Stomach (tissue), 9 donors: ENCODE data around the gene DENND2D. TPM values are rescaled to one million over a fixed set of nuclear protein-coding genes. Genes with fewer than 3 reads are reported as not detected.

Experiments
- DNase-seq, 2 donors: peaks; one replicate each; pipeline versions ENCODE4 v3.0.0 to v3.0.0-alpha.2; 2013 to 2019
- H3K27ac ChIP-seq, 5 donors: fragments of 200-600 bp in 4 of 5; sonication (generic) in 4 of 5; one replicate each; pipeline ENCODE4 v1.5.1; 2013 to 2019; ENCODE audit warnings: mild to moderate bottlenecking in 1 of 5, moderate library complexity in 1 of 5
- H3K27me3 ChIP-seq, 3 donors: fragments of 200-600 bp; sonication (generic); one replicate each; pipeline ENCODE4 v1.5.1; 2017 to 2019; ENCODE audit warnings: mixed run types in 1 of 3
- H3K36me3 ChIP-seq, 4 donors: fragments of 200-600 bp; sonication (generic); 1 replicate in 3 of 4; 2 replicates in 1 of 4; pipeline ENCODE4 v1.5.1; 2016 to 2019
- H3K4me1 ChIP-seq, 4 donors: fragments of 200-600 bp; sonication (generic); one replicate each; pipeline ENCODE4 v1.5.1; 2016 to 2019
- H3K4me3 ChIP-seq, 4 donors: fragments of 200-600 bp; sonication (generic) in 3 of 4; one replicate each; pipeline ENCODE4 v1.5.1; 2016 to 2019; ENCODE audit warnings: mild to moderate bottlenecking in 1 of 4
- H3K9me3 ChIP-seq, 4 donors: fragments of 200-600 bp; sonication (generic); one replicate each; pipeline ENCODE4 v1.5.1; 2016 to 2019
- EP300 ChIP-seq: sonication (generic); formaldehyde crosslinking; IDR thresholded peaks from one replicate; pipeline ENCODE4 v1.6.1; 2017; ENCODE audit warnings: antibody characterized with exemption
- POLR2A ChIP-seq, 4 donors: fragments of 450-650 bp; IDR thresholded peaks; one replicate each; pipeline ENCODE4 v1.6.1; 2016; ENCODE audit warnings: antibody characterized with exemption in 4 of 4, control low read depth in 2 of 4, mild to moderate bottlenecking in 1 of 4, moderate library complexity in 1 of 4
- POLR2AphosphoS5 ChIP-seq, 3 donors: sonication (generic); formaldehyde crosslinking; IDR thresholded peaks; one replicate each; pipeline ENCODE4 v1.6.1; 2016; ENCODE audit warnings: antibody characterized with exemption in 3 of 3
- whole genome bisulfite sequencing, 5 donors: extraction: QIAGEN DNeasy Blood & Tissue Kit in 3 of 5; methylation state at CpG; one replicate each; pipeline versions ENCODE4 v1.1.5 to v1.1.7; 2013 to 2018; 5-methylcytosine and 5-hydroxymethylcytosine counted together
- intact Hi-C: fragments of 100-400 bp; cut with DNase I; formaldehyde crosslinking; loops from one replicate; pipeline ENCODE4 v1.15.1; 2023; ENCODE audit warnings: low total_unique reads
- polyA plus RNA-seq, 3 donors: library from polyadenylated mRNA; stranded (reverse); fragments of 200-250 nt; gene quantifications; one replicate each; pipeline ENCODE4 v1.2.3, GENCODE V29; 2013
- total RNA-seq, 5 donors: library from RNA; depleted of rRNA; stranded (reverse); fragments of >200 nt; gene quantifications; one replicate each; pipeline versions ENCODE4 v1.1.0 to v1.2.3, GENCODE V29; 2014 to 2016
- TF ChIP-seq, protein P1 (sequence below), 7 experiments: fragments of 450-650 bp in 4 of 7; fragments of 200-600 bp in 3 of 7; sonication (generic) in 3 of 7; IDR thresholded peaks; one replicate each; pipeline ENCODE4 v1.5.1; 2016 to 2019; ENCODE audit warnings: antibody characterized with exemption in 7 of 7, control low read depth in 2 of 7, mild to moderate bottlenecking in 1 of 7
- donor health status: healthy with polysubstance abuse.
- donor health status: Bipolar disorder and iron deficiency.
- donor health status: healthy.

DENND2D gene
- total and polyA plus RNA-seq, 8 donors: 24.6 to 121 (median 39.5) TPM

GRCh38 chr1:111225091-111225490, 24.6 kb upstream of the DENND2D start:
- DNase-seq: no peak
- H3K27ac ChIP-seq: peak overlapping the region in 2 of 5 donors; percentile 11 to 14
- H3K4me3 ChIP-seq: no peak overlapping the region
- H3K4me1 ChIP-seq: peaks cover 28 to 65% (median 31%) of the 10 kb centered on the region in 4 donors
- H3K27me3 ChIP-seq: no peaks in the 10 kb centered on the region
- H3K9me3 ChIP-seq: no peaks in the 10 kb centered on the region
- intact Hi-C loops: loop anchor here (10.0 kb wide), 1 partner anchor 110 kb away; no protein-coding TSS in a partner anchor
- H3K36me3 ChIP-seq: no peaks in the 10 kb centered on the region
- TF ChIP-seq POLR2A (IDR thresholded peaks at IDR 0.05) (no peak), EP300 (no peak), POLR2AphosphoS5 (IDR thresholded peaks at IDR 0.05) (no peak)
- TF ChIP-seq, protein P1, sequence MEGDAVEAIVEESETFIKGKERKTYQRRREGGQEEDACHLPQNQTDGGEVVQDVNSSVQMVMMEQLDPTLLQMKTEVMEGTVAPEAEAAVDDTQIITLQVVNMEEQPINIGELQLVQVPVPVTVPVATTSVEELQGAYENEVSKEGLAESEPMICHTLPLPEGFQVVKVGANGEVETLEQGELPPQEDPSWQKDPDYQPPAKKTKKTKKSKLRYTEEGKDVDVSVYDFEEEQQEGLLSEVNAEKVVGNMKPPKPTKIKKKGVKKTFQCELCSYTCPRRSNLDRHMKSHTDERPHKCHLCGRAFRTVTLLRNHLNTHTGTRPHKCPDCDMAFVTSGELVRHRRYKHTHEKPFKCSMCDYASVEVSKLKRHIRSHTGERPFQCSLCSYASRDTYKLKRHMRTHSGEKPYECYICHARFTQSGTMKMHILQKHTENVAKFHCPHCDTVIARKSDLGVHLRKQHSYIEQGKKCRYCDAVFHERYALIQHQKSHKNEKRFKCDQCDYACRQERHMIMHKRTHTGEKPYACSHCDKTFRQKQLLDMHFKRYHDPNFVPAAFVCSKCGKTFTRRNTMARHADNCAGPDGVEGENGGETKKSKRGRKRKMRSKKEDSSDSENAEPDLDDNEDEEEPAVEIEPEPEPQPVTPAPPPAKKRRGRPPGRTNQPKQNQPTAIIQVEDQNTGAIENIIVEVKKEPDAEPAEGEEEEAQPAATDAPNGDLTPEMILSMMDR (IDR thresholded peaks at IDR 0.05): no peak

DNA sequence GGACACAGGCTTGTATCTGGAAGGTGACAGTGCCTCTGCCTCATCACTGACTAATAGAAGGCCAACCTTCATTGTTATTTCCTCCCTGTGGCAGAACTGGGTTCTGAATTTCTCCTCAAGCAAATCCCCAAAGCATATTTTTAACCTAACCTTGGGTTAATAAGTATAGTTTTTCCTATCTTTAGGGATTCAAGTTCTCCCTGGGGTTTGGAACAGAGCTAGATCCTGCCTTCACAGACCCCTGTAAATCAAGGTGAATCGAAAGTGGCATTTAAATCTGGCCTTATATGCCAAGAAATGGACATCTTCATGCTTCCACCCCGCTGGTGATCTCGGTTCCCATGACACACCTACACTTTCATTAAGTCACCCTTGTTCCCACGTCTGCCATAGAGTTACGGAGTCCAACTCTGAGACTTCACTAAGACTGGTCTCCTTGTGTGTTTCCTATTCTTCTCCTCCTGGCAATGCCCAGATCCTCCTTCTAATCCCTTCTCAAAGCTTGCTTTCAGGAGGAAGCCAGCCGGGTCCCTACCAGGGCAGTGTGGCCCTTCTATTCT, 22.8 kb upstream of the DENND2D start:
- peaks cover 23 to 66% (median 27%) of the 10 kb centered on the region in 4 donors for H3K4me1 ChIP-seq
- peak overlapping the region in 2 of 5 donors; percentile 38 to 44 for H3K27ac ChIP-seq
- no peak overlapping the region for H3K4me3 ChIP-seq
- no peaks in the 10 kb centered on the region for H3K36me3 ChIP-seq
- no peaks in the 10 kb centered on the region for H3K27me3 ChIP-seq
- H3K9me3 ChIP-seq: no peaks in the 10 kb centered on the region
- no peak for DNase-seq
- WGBS, 5 donors: 73 to 81% (median 77%) methylated on average over 6 of the region's 6 CpGs
- intact Hi-C loops: loop anchor here (5.0 to 10.0 kb wide), 2 partner anchors 112 to 174 kb away; no protein-coding TSS in a partner anchor
- TF ChIP-seq POLR2AphosphoS5 (IDR thresholded peaks at IDR 0.05): no peak
- no peak for TF ChIP-seq EP300
- TF ChIP-seq, protein P1 (IDR thresholded peaks at IDR 0.05): peak in 1 of 7 experiments; percentile 6
- TF ChIP-seq POLR2A (IDR thresholded peaks at IDR 0.05): no peak

DNA sequence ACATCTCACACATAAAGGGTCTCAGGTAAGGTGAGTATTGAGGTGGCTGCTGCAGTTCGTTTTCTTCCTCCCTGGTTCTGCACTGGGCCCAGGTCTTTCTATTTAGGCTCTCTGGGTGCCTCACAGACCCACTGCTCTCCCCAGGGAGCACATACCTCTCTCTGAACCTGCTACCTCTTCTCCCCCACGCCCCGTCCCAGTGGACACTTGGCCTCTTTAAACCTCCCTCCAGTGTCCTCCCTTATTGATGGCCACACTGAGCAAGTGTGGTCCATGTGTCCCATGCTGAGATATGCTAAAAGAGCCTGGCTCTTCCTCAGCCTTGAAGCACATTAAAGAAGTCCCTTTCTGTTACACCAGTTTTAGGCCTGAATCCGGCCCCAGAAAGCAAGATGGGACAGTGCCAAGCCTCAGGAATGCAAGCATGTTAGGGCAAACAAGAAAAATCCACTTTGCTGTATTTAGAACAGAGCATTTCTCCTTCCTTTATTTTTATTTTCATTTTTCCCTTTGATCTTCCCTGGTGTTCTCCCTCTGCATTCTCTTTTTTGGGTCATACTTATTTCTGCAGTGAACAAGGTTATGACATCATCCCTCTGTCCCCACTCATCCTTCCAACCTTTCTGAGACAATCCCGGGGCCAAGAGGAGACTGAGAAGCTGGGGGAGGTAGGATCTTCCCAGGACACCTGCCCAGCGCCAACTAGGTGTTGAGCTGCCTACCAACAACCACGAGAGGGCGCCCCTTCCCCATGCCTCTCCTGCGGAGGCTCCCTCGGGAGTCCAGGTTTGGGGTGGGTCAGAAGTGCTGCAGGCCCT, 22.1 kb upstream of the DENND2D start:
- no peaks in the 10 kb centered on the region for H3K36me3 ChIP-seq
- H3K9me3 ChIP-seq: no peaks in the 10 kb centered on the region
- intact Hi-C loops: loop anchor here (5.0 to 10.0 kb wide), 2 partner anchors 112 to 175 kb away; no protein-coding TSS in a partner anchor
- H3K4me3 ChIP-seq: no peak overlapping the region
- TF ChIP-seq, protein P1 (IDR thresholded peaks at IDR 0.05): peak in 5 of 7 experiments; percentile 84 to 94 (median 89)
- no peak for TF ChIP-seq POLR2A (IDR thresholded peaks at IDR 0.05)
- TF ChIP-seq POLR2AphosphoS5 (IDR thresholded peaks at IDR 0.05): peak in 1 of 3 donors; percentile 24
- no peak for TF ChIP-seq EP300
- H3K27me3 ChIP-seq: no peaks in the 10 kb centered on the region
- peak; percentile 84 to 86 for DNase-seq
- 21 to 30% (median 24%) methylated on average over 10 of the region's 10 CpGs for WGBS, 5 donors
- H3K27ac ChIP-seq: peak overlapping the region in 3 of 5 donors; percentile 29 to 44 (median 38)
- peaks cover 16 to 59% (median 22%) of the 10 kb centered on the region in 4 donors for H3K4me1 ChIP-seq

- DNase-seq: peak in 1 of 2 donors; percentile 53
- TF ChIP-seq POLR2AphosphoS5 (IDR thresholded peaks at IDR 0.05): no peak
- TF ChIP-seq, protein P1 (IDR thresholded peaks at IDR 0.05): no peak
- TF ChIP-seq POLR2A (IDR thresholded peaks at IDR 0.05): no peak
- no peak for TF ChIP-seq EP300
- H3K27ac ChIP-seq: peak overlapping the region in 3 of 5 donors; percentile 31 to 44 (median 38)
- H3K4me3 ChIP-seq: no peak overlapping the region
- peaks cover 11 to 59% (median 17%) of the 10 kb centered on the region in 4 donors for H3K4me1 ChIP-seq
- no peaks in the 10 kb centered on the region for H3K36me3 ChIP-seq
- no peaks in the 10 kb centered on the region for H3K27me3 ChIP-seq
- WGBS, 5 donors: 42 to 51% (median 45%) methylated on average over 5 of the region's 5 CpGs
- intact Hi-C loops: loop anchor here (5.0 to 10.0 kb wide), 2 partner anchors 113 to 176 kb away; no protein-coding TSS in a partner anchor
- H3K9me3 ChIP-seq: no peaks in the 10 kb centered on the region
These were observed 21.3 kb upstream of the DENND2D start for GRCh38 chr1:111221633-111222291.
